NT2/D1 (cell line): ENCODE data around the gene BRD1.

ENCODE experiments used
- SUZ12 ChIP-seq: IDR thresholded peaks from 2 replicates; pipeline ENCODE4 v1.6.1; 2011; ENCODE audit not compliant: insufficient read length, insufficient read depth; ENCODE audit errors: extremely low read depth
- YY1 ChIP-seq: IDR thresholded peaks from 2 replicates; pipeline ENCODE4 v1.6.1; 2011; ENCODE audit not compliant: insufficient read length, insufficient read depth
- ZNF274 ChIP-seq: IDR thresholded peaks from 2 replicates; pipeline ENCODE4 v1.6.1; 2011; ENCODE audit warnings: mild to moderate bottlenecking, low read depth, low read length

GRCh38 chr22:49748514-49748913 lies 79.2 kb downstream of the BRD1 start:
- TF ChIP-seq ZNF274 (no peak), YY1 (no peak), SUZ12 (no peak)
